NOMO-1 treated with dmso at 0.1 percent for 144 hours (cell line): ENCODE results near the gene CBX6.

Source experiments
- DNase-seq: peaks from one replicate; lab custom pipeline; 2025; ENCODE audit not compliant: unreplicated experiment; lab: John Stamatoyannopoulos, UW

CBX6 gene

DNA sequence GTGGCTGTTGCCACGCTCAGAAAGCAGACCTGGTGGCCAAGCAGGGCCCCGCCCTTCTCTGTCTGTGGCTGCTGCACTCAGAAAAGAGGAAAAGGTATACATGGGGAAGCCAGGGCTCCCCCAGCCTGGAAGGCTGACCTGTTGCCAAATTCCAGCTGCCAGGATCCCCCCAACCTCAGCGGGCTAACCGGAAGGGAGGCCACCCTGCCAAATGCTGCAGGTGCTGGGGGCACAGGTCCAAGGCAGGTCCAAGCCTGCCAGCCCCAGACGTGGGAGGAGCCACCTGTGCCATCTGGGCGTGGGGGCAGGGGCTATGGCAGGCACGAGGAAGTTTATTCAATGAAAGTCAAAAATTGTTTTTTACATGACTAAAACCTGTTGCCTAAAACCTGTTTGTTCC is 30.8 kb downstream of the CBX6 start:
- no peak for DNase-seq

- no peak for DNase-seq
Measured at GRCh38 chr22:38840129-38840528, 31.9 kb downstream of the CBX6 start.

GRCh38 chr22:38839686-38840085 is 32.3 kb downstream of the CBX6 start:
- no peak for DNase-seq

DNA sequence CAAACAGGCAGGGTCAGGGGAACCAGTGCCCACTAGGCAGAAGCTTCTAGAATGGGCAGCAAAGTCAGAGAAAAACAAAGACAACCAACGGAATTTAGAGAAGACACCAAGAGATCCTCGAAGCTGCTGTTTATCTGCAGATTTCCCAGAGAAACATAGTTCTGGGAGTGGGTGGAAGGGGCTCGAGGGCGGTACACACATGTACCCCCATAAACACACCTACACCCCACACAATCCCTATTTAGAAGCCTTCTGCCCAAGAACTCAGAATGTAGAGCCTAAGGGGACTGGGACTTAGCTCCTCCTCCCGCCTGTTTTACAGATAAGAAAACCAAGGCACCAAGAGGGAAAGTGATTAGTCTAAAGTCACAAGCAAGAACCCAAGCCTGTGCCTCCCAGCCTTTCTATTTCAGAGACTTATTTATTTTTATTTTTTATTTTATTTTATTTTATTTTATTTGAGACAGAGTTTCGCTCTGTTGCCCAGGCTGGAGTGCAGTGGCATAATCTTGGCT is 34.5 kb downstream of the CBX6 start:
- no peak for DNase-seq

GRCh38 chr22:38835888-38836301 is 36.1 kb downstream of the CBX6 start:
- DNase-seq, result no peak

- DNase-seq, result no peak
Measured at GRCh38 chr22:38834991-38835390, 37.0 kb downstream of the CBX6 start.

GRCh38 chr22:38834215-38834953 is 37.6 kb downstream of the CBX6 start:
- no peak for DNase-seq

DNA sequence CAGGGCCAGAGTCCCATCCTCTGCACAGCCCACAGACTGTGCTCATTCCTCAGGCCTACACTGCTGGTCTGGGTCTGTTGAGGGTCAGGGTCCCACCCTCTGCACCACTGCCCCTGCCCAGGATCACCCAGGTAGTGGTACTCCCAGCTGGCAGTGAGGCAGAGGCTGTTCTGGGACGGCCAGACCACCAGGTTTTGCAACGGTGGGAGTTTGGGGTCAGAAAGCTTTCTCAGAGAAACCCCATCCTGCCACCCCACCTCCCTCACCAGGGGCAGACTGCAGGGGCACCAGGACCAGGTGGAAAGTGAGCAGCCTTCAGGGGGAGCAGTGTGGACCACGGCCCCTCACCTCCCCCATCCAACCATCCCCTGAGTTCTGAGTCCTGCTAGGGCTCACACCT is 39.0 kb downstream of the CBX6 start:
- no peak for DNase-seq

GRCh38 chr22:38832005-38832978 is 39.7 kb downstream of the CBX6 start:
- DNase-seq, result no peak

GRCh38 chr22:38831166-38831945 is 40.7 kb downstream of the CBX6 start:
- peak; percentile 15 for DNase-seq

DNA sequence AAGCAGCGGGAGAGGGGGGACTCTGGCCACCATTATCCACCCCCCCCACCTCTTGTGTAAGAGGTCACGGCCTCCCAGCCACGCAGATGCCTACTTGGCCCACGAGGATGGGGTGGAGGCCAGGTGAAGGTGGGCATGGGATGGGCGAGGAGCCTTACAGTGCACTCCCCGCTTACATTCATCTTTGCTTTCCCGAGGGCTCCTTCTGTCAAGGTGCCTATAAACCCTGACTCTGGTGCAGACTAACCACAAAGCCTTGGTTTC is 41.2 kb downstream of the CBX6 start:
- DNase-seq, result no peak

DNA sequence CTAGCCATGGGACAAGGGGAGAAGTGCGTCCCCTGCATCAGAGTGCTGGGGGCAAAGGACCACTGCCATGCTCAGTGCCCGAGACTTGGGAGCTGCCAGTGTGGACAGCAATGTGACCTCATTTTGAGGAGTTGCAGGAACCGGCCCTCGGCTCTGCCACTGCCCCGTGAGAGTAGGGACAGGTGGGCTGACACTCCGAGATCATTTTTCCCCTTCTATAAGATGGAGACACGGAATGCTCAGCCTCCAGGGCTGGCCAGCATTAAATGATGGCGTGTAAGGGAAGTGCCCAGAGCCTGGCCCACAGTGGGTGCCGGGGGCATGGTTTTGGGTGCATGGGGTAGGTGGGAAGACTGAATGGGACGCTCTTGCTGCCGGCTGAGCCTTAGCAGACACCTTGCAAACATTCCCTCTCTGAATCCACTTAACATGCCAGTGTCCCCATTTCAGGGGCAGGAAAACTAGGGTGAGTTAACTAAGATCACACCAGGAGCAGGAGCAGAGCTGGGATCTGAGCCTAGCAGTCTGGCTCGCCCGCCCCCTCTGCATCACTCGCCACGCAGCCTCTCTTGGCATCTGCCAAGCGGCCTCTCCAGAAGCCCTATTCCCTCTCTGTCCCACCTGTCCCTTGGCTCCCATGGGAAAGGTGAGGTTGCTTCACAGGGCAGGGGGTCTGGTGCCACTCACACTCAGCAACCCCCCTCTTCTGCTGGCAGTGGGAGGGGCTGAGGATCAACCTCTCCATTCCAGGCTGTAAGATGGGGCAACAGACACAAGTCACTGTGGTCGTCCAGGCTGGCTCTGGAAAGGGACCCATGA is 41.8 kb downstream of the CBX6 start:
- no peak for DNase-seq

DNA sequence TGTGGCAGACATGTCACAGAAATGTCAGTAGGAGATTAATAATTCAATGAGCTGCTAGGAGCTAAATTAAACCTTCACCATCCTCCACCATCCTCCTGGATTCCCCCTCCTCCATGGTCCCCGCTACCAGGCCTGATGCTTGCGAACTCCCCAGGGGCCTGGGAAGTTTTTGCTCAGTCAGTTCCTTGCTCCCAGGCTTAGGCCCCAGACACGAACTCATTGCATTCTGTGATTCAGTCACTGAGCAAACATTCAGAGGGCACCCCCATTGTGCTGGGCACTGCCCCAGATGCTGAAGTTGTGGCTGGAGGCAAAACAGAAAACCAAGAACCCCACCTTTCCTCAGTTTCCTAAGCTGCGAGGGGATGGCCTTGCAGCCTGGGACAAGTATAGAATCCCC is 42.5 kb downstream of the CBX6 start:
- DNase-seq, result no peak

GRCh38 chr22:38828616-38829205 is 43.3 kb downstream of the CBX6 start:
- no peak for DNase-seq

DNA sequence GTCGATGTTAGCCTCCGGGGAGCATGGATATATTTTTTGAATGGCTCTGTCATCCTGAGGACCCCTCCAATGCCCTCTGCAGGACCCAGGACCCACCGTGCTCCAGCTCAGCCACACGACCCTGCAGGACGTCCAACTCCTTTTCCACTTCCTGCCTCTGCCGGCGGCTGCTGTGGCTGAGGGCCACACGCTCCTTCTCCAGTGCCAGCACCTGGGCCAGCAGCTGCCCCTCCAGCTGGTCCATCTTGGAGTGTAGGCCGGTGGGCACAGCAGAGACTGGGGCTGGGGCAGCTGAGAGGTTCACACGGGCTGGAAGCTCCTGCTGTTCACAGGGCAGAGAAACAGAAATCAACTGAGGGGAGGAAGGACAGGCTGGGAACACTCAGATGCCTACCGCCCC is 43.8 kb downstream of the CBX6 start:
- no peak for DNase-seq

GRCh38 chr22:38827510-38827909 is 44.5 kb downstream of the CBX6 start:
- no peak for DNase-seq

GRCh38 chr22:38826801-38827200 is 45.2 kb downstream of the CBX6 start:
- no peak for DNase-seq

DNA sequence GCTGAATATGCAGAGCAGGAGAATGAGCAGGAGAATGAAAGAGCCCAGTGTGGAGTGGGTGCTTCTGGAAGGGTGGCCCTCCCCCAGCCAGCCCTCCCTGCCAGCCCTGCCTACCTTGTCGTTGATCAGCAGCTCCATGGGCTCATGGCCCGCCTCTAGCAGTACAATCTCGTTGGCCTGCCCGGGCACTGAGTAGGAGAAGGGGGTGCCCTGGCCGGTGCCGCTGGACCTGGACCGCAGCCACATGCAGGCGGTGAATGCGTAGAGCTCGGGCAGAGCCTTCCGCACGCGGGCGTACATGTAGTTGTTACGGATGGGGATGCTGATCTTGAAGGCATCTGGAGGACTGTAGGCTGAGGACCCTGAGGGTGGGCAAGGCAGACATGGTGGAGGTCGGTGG is 45.6 kb downstream of the CBX6 start:
- DNase-seq, result no peak

DNA sequence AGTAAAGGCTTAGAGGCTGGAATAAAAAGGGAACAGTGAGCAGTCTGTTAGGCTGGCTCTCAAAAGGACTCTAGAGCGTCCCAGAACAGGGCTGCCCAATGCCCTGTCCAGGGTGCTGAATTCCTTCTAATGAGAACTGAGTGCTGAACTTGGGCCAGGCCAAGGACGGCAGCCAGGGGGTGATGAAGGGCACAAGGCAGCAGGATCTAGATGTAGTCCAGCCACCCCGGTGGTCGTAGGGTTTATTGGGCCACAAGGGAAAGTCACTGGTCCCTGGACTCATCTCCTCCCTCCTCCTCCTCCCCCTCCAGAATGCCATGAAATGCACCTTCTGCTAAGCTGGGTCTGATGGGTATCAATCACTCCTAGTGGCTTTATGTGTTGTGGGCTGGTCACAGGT is 47.4 kb downstream of the CBX6 start:
- DNase-seq, result peak; percentile 45

DNA sequence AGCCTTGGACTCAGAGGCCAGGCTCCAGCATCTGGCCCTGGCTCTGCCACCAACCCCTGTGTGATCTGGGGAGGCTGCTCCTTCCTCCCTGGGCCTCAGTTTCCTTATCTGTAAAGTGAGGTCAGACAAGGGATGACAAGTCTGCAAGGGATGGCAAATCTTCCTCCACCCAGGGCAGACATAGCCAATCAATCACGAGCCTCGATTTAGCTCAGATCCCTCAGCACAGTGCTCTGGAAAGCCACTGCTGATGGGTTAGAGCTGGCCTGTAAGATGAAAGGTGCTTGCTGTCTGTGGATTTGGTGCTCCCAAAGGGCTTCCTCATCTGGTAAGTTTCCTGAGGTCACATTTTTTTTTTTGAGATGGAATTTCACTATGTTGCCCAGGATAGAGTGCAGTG is 48.4 kb downstream of the CBX6 start:
- DNase-seq, result no peak
